Activated CD8-positive, alpha-beta memory T cell treated with anti-CD3 and anti-CD28 coated beads, Interleukin-2, amount 50 U/mL, for 24 hours (primary cell): ENCODE measurements around the gene MPPED2.

Source experiments
- DNase-seq: peaks from one replicate; pipeline ENCODE4 v3.0.0-alpha.2; 2020; ENCODE audit errors: extremely low read depth

The MPPED2 gene

GRCh38 chr11:30364837-30365482 lies 221.2 kb downstream of the MPPED2 start:
- DNase-seq: no peak

- DNase-seq: no peak
These were observed 221.9 kb downstream of the MPPED2 start for GRCh38 chr11:30364139-30364836.

GRCh38 chr11:30360741-30361140 lies 225.4 kb downstream of the MPPED2 start:
- DNase-seq: no peak
